ENCODE measurements around the gene KCNIP1. TPM values are rescaled to one million over a fixed set of nuclear protein-coding genes. Genes with fewer than 3 reads are reported as not detected.

KCNIP1 gene
- total RNA-seq, 1 donor from 2014 or later: 0.45 TPM

DNA sequence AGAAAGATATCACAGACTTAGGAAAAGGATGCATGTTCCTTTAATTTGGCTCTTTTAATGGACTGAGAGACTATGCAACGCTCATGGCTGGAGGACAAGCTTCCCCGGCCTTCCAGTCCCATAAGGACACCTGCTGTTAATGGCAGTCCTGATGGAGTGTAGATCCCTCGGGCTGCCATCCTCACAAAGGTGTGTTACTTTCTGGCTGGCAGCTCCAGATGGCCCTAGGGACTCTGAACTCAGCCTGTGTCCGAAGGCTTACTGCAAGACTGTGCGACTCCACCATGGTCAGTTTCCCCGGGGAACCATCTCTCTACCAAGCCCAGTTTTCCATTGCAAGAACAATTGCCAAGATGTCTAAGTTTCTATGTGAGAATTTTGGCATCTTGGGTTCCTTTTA lies 25.5 kb upstream of the KCNIP1 start:
- Histone ChIP-seq H3K4me2 (ENCODE audit: low read length) (no peak overlapping the region), H3K79me2 (ENCODE audit: insufficient read depth, low read length) (no peaks in the 10 kb centered on the region), H3K4me1 (ENCODE audit: insufficient read depth, low read length) (peaks cover 9% of the 10 kb centered on the region), H2AFZ (ENCODE audit: low read depth, low read length) (no peak overlapping the region), H3K9me3 (ENCODE audit: insufficient read depth, low read depth, low read length) (no peaks in the 10 kb centered on the region), H3K27me3 (ENCODE audit: insufficient read depth, low read length) (no peaks in the 10 kb centered on the region), H3K4me3 (ENCODE audit: insufficient read depth, low read depth, low read length) (no peak overlapping the region), H3K36me3 (ENCODE audit: insufficient read depth, low read length) (no peaks in the 10 kb centered on the region), H3K9ac (ENCODE audit: low read length) (no peak overlapping the region), H3K27ac (ENCODE audit: low read depth, low read length) (no peak overlapping the region), H4K20me1 (ENCODE audit: insufficient read depth, low read length) (no peaks in the 10 kb centered on the region)
- no peak overlapping the region for H3K4me3 Mint-ChIP-seq (ENCODE audit: unreplicated experiment)
- H3K27ac Mint-ChIP-seq (ENCODE audit: unreplicated experiment): peak overlapping the region; percentile 41
- H3K27me3 Mint-ChIP-seq (ENCODE audit: low read depth, unreplicated experiment): peaks cover under 1% of the 10 kb centered on the region
- H3K36me3 Mint-ChIP-seq (ENCODE audit: low read depth, unreplicated experiment): no peaks in the 10 kb centered on the region
- FAIRE-seq (no peak), DNase-seq (ENCODE audit: low read depth) (no peak)
- TF ChIP-seq, protein P1, sequence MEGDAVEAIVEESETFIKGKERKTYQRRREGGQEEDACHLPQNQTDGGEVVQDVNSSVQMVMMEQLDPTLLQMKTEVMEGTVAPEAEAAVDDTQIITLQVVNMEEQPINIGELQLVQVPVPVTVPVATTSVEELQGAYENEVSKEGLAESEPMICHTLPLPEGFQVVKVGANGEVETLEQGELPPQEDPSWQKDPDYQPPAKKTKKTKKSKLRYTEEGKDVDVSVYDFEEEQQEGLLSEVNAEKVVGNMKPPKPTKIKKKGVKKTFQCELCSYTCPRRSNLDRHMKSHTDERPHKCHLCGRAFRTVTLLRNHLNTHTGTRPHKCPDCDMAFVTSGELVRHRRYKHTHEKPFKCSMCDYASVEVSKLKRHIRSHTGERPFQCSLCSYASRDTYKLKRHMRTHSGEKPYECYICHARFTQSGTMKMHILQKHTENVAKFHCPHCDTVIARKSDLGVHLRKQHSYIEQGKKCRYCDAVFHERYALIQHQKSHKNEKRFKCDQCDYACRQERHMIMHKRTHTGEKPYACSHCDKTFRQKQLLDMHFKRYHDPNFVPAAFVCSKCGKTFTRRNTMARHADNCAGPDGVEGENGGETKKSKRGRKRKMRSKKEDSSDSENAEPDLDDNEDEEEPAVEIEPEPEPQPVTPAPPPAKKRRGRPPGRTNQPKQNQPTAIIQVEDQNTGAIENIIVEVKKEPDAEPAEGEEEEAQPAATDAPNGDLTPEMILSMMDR (IDR thresholded peaks at IDR 0.05; ENCODE audit: insufficient read depth, low read depth, low read length): no peak
- TF ChIP-seq EZH2 (IDR thresholded peaks at IDR 0.05; ENCODE audit: insufficient read depth, low read length): no peak
- H3K9me3 Mint-ChIP-seq (ENCODE audit: unreplicated experiment): no peaks in the 10 kb centered on the region
- H3K4me1 Mint-ChIP-seq (ENCODE audit: low read depth, unreplicated experiment): peaks cover 33% of the 10 kb centered on the region

DNA sequence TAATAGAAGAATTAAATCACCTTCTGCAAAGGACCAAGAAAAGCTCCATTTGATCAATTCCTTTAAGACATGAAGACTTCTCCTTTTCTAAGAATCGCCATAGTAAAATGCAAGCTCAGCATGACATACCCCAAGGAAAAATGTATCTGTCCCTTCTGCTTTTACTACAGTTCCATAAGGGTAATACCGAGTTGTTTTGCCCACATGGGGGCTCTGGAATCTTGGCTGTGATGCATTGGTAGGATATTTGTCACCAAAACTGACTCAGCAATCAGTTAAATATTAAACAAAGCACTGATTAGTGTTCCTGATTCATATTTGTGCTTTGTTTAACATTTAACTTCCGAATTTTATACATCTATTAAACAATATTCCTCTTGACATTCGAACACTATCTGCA lies 24.3 kb upstream of the KCNIP1 start:
- H3K9me3 ChIP-seq (ENCODE audit: insufficient read depth, low read depth, low read length): no peaks in the 10 kb centered on the region
- Mint-ChIP-seq H3K36me3 (ENCODE audit: low read depth, unreplicated experiment) (no peaks in the 10 kb centered on the region), H3K9me3 (ENCODE audit: unreplicated experiment) (no peaks in the 10 kb centered on the region), H3K4me1 (ENCODE audit: low read depth, unreplicated experiment) (peaks cover 41% of the 10 kb centered on the region), H3K27me3 (ENCODE audit: low read depth, unreplicated experiment) (peaks cover 2% of the 10 kb centered on the region), H3K4me3 (ENCODE audit: unreplicated experiment) (no peak overlapping the region), H3K27ac (ENCODE audit: unreplicated experiment) (peak overlapping the region; percentile 66)
- no peaks in the 10 kb centered on the region for H3K36me3 ChIP-seq (ENCODE audit: insufficient read depth, low read length)
- H3K4me2 ChIP-seq (ENCODE audit: low read length): peak overlapping the region; percentile 34
- H2AFZ ChIP-seq (ENCODE audit: low read depth, low read length): no peak overlapping the region
- no peaks in the 10 kb centered on the region for H3K27me3 ChIP-seq (ENCODE audit: insufficient read depth, low read length)
- H4K20me1 ChIP-seq (ENCODE audit: insufficient read depth, low read length): no peaks in the 10 kb centered on the region
- no peaks in the 10 kb centered on the region for H3K79me2 ChIP-seq (ENCODE audit: insufficient read depth, low read length)
- TF ChIP-seq, protein P1 (IDR thresholded peaks at IDR 0.05; ENCODE audit: insufficient read depth, low read depth, low read length): no peak
- TF ChIP-seq EZH2 (IDR thresholded peaks at IDR 0.05; ENCODE audit: insufficient read depth, low read length): no peak
- DNase-seq (ENCODE audit: low read depth): no peak
- no peak overlapping the region for H3K9ac ChIP-seq (ENCODE audit: low read length)
- peaks cover 18% of the 10 kb centered on the region for H3K4me1 ChIP-seq (ENCODE audit: insufficient read depth, low read length)
- no peak overlapping the region for H3K4me3 ChIP-seq (ENCODE audit: insufficient read depth, low read depth, low read length)
- no peak overlapping the region for H3K27ac ChIP-seq (ENCODE audit: low read depth, low read length)
- peak; percentile 43 for FAIRE-seq

DNA sequence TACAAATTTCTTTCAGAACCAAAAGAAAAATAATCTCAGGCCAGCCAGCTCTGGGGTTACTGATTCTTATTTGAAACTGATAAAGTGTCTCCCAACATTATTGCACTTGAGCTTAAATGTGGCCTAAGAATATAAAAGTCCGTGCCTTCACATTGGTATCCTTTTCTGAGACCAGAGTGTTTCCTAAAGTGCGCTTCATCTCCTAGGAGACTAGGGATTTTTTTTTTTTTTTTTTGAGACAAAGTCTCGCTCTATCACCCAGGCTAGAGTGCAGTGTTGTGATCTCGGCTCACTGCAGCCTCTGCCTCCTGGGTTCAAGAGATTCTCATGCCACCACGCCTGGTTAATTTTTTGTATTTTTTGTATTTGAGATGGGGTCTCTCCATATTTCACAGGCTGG lies 23.6 kb upstream of the KCNIP1 start:
- TF ChIP-seq, protein P1 (IDR thresholded peaks at IDR 0.05; ENCODE audit: insufficient read depth, low read depth, low read length): no peak
- no peak for TF ChIP-seq EZH2 (IDR thresholded peaks at IDR 0.05; ENCODE audit: insufficient read depth, low read length)
- H2AFZ ChIP-seq (ENCODE audit: low read depth, low read length): no peak overlapping the region
- no peaks in the 10 kb centered on the region for H3K9me3 ChIP-seq (ENCODE audit: insufficient read depth, low read depth, low read length)
- H3K4me2 ChIP-seq (ENCODE audit: low read length): no peak overlapping the region
- peaks cover 18% of the 10 kb centered on the region for H3K4me1 ChIP-seq (ENCODE audit: insufficient read depth, low read length)
- Mint-ChIP-seq H3K27ac (ENCODE audit: unreplicated experiment) (peak overlapping the region; percentile 11), H3K36me3 (ENCODE audit: low read depth, unreplicated experiment) (no peaks in the 10 kb centered on the region), H3K27me3 (ENCODE audit: low read depth, unreplicated experiment) (peaks cover 2% of the 10 kb centered on the region), H3K9me3 (ENCODE audit: unreplicated experiment) (no peaks in the 10 kb centered on the region), H3K4me3 (ENCODE audit: unreplicated experiment) (no peak overlapping the region), H3K4me1 (ENCODE audit: low read depth, unreplicated experiment) (peaks cover 44% of the 10 kb centered on the region)
- no peaks in the 10 kb centered on the region for H3K27me3 ChIP-seq (ENCODE audit: insufficient read depth, low read length)
- H3K27ac ChIP-seq (ENCODE audit: low read depth, low read length): no peak overlapping the region
- no peak for FAIRE-seq
- no peak overlapping the region for H3K4me3 ChIP-seq (ENCODE audit: insufficient read depth, low read depth, low read length)
- no peaks in the 10 kb centered on the region for H3K79me2 ChIP-seq (ENCODE audit: insufficient read depth, low read length)
- no peak overlapping the region for H3K9ac ChIP-seq (ENCODE audit: low read length)
- DNase-seq (ENCODE audit: low read depth): no peak
- no peaks in the 10 kb centered on the region for H3K36me3 ChIP-seq (ENCODE audit: insufficient read depth, low read length)
- H4K20me1 ChIP-seq (ENCODE audit: insufficient read depth, low read length): no peaks in the 10 kb centered on the region
